HEK293 (cell line): Measurements from ENCODE around the gene FOLR2.

Experiments used
- CTCF ChIA-PET: fragments of 350-600 bp; formaldehyde crosslinking; extraction: SDS; loops from one replicate; lab custom pipeline; 2021; ENCODE audit warnings: antibody characterized with exemption; lab: Yijun Ruan, JAX
- POLR2A ChIA-PET: fragments of 300-600 bp; formaldehyde crosslinking; extraction: SDS; loops from one replicate; lab custom pipeline; 2020; ENCODE audit warnings: antibody characterized with exemption, inconsistent platforms; lab: Yijun Ruan, JAX
- H3K27ac ChIP-seq: fragments of 200-500 bp; sonication (Bioruptor generic); 2 replicates; pipeline ENCODE4 v1.5.1; 2014; ENCODE audit warnings: low read depth, low read length, control low read depth, inconsistent platforms; ENCODE audit errors: extremely low read depth
- H3K36me3 ChIP-seq, 2 experiments: fragments of 200-500 bp in 1 of 2; sonication (Bioruptor generic) in 1 of 2; 1 replicate in 1 of 2; 2 replicates in 1 of 2; pipeline ENCODE4 v1.5.1; 2014 to 2017; ENCODE audit warnings: inconsistent platforms in 2 of 2, low read length in 2 of 2; ENCODE audit not compliant: control insufficient read depth in 2 of 2, insufficient read depth in 1 of 2
- H3K4me1 ChIP-seq: fragments of 200-500 bp; sonication (Bioruptor generic); 2 replicates; pipeline ENCODE4 v1.5.1; 2014; ENCODE audit warnings: mild to moderate bottlenecking, low read length, inconsistent platforms; ENCODE audit not compliant: control insufficient read depth, insufficient read depth
- H3K4me3 ChIP-seq: 2 replicates; pipeline ENCODE4 v1.5.1; 2011; ENCODE audit warnings: low read depth, mild to moderate bottlenecking, control low read depth, low read length, moderate library complexity
- H3K9me3 ChIP-seq: fragments of 200-500 bp; sonication (Bioruptor generic); 2 replicates; pipeline ENCODE4 v1.5.1; 2014; ENCODE audit warnings: low read depth, low read length, inconsistent platforms; ENCODE audit not compliant: control insufficient read depth, insufficient read depth
- AEBP2 ChIP-seq: fragments of 450-650 bp; formaldehyde crosslinking; IDR thresholded peaks from 2 replicates; pipeline ENCODE4 v1.5.1; 2016; ENCODE audit warnings: missing biosample characterization, missing genetic modification characterization, borderline replicate concordance
- ATF2 ChIP-seq: fragments of 450-650 bp; formaldehyde crosslinking; IDR thresholded peaks from 2 replicates; pipeline ENCODE4 v1.5.1; 2016; ENCODE audit warnings: missing biosample characterization, missing genetic modification characterization, low read depth
- HOXC10 ChIP-seq: sonication (generic); formaldehyde crosslinking; IDR thresholded peaks from 2 replicates; pipeline ENCODE4 v1.8.1; 2023; ENCODE audit warnings: mild to moderate bottlenecking, missing genetic modification reagents
- KLF17 ChIP-seq: fragments of 450-650 bp; formaldehyde crosslinking; IDR thresholded peaks from 2 replicates; pipeline ENCODE4 v1.5.1; 2016; ENCODE audit warnings: missing biosample characterization, missing genetic modification characterization
- OVOL3 ChIP-seq: fragments of 450-650 bp; formaldehyde crosslinking; IDR thresholded peaks from 2 replicates; pipeline ENCODE4 v1.5.1; 2016; ENCODE audit warnings: missing biosample characterization, missing genetic modification characterization
- PRDM2 ChIP-seq: fragments of 450-650 bp; formaldehyde crosslinking; IDR thresholded peaks from 2 replicates; pipeline ENCODE4 v1.5.1; 2016; ENCODE audit warnings: missing biosample characterization, missing genetic modification characterization, borderline replicate concordance
- PRDM6 ChIP-seq: fragments of 450-650 bp; formaldehyde crosslinking; IDR thresholded peaks from 2 replicates; pipeline ENCODE4 v1.5.1; 2017; ENCODE audit warnings: missing biosample characterization, missing genetic modification characterization
- ZBTB11 ChIP-seq: fragments of 450-650 bp; formaldehyde crosslinking; conservative IDR thresholded peaks from 2 replicates; pipeline ENCODE4 v1.5.1; 2016; ENCODE audit warnings: low read depth, missing biosample characterization, missing genetic modification characterization
- ZBTB44 ChIP-seq: fragments of 450-650 bp; IDR thresholded peaks from 2 replicates; pipeline ENCODE4 v1.5.1; 2018; ENCODE audit warnings: missing biosample characterization, mild to moderate bottlenecking, missing genetic modification characterization
- ZNF114 ChIP-seq: fragments of 450-650 bp; formaldehyde crosslinking; IDR thresholded peaks from 2 replicates; pipeline ENCODE4 v1.5.0; 2017; ENCODE audit warnings: missing biosample characterization, missing genetic modification characterization
- ZNF121 ChIP-seq: fragments of 450-650 bp; formaldehyde crosslinking; IDR thresholded peaks from 2 replicates; pipeline ENCODE4 v1.5.1; 2016; ENCODE audit warnings: missing biosample characterization, missing genetic modification characterization
- ZNF174 ChIP-seq: fragments of 450-650 bp; formaldehyde crosslinking; IDR thresholded peaks from 2 replicates; pipeline ENCODE4 v1.5.0; 2017; ENCODE audit warnings: missing biosample characterization, mild to moderate bottlenecking, missing genetic modification characterization
- ZNF37A ChIP-seq: fragments of 450-650 bp; IDR thresholded peaks from 2 replicates; pipeline ENCODE4 v1.5.1; 2018; ENCODE audit warnings: missing biosample characterization, missing genetic modification characterization
- ZNF416 ChIP-seq: fragments of 450-650 bp; formaldehyde crosslinking; IDR thresholded peaks from 2 replicates; pipeline ENCODE4 v1.5.1; 2016; ENCODE audit warnings: missing biosample characterization, missing genetic modification characterization
- ZNF544 ChIP-seq: fragments of 450-650 bp; formaldehyde crosslinking; IDR thresholded peaks from 2 replicates; pipeline ENCODE4 v1.5.0; 2017; ENCODE audit warnings: missing biosample characterization, missing genetic modification characterization
- ZNF610 ChIP-seq: fragments of 450-650 bp; formaldehyde crosslinking; IDR thresholded peaks from 2 replicates; pipeline ENCODE4 v1.5.1; 2016; ENCODE audit warnings: missing biosample characterization, missing genetic modification characterization, borderline replicate concordance
- ZNF623 ChIP-seq: fragments of 450-650 bp; formaldehyde crosslinking; IDR thresholded peaks from 2 replicates; pipeline ENCODE4 v1.5.1; 2016; ENCODE audit warnings: missing biosample characterization, missing genetic modification characterization
- ZNF747 ChIP-seq: fragments of 450-650 bp; formaldehyde crosslinking; IDR thresholded peaks from 2 replicates; pipeline ENCODE4 v1.5.1; 2016; ENCODE audit warnings: missing biosample characterization, missing genetic modification characterization

Gene FOLR2

GRCh38 chr11:72209101-72209500 is 7.5 kb upstream of the FOLR2 start (continued):
- TF ChIP-seq PRDM2 (tag by site-specific recombination), result no peak
- no peak for TF ChIP-seq ATF2 (tag by site-specific recombination)
- no peak for TF ChIP-seq KLF17 (tag by site-specific recombination)
- TF ChIP-seq HOXC10 (CRISPR knock-in tag), result no peak
- TF ChIP-seq ZBTB44 (tag by site-specific recombination), result no peak
- TF ChIP-seq OVOL3 (tag by site-specific recombination), result no peak

GRCh38 chr11:72217841-72218240 is 1.2 kb downstream of the FOLR2 start:
- POLR2A ChIA-PET, result no interaction called here
- CTCF ChIA-PET, result interaction anchor here (1.7 kb wide), 1 partner anchor 34 kb away, joined by 6 read pairs; no protein-coding TSS in a partner anchor
- no peak overlapping the region for H3K4me3 ChIP-seq

More at GRCh38 chr11:72217841-72218240, 1.2 kb downstream of the FOLR2 start:
- no peaks in the 10 kb centered on the region for H3K36me3 ChIP-seq
- TF ChIP-seq PRDM6 (tag by site-specific recombination) (no peak), ZNF623 (tag by site-specific recombination) (no peak), ZNF747 (tag by site-specific recombination) (no peak), AEBP2 (no peak), ZNF610 (tag by site-specific recombination) (no peak), ZNF114 (tag by site-specific recombination) (no peak), ZNF37A (tag by site-specific recombination) (no peak), ZBTB11 (tag by site-specific recombination) (no peak), ZNF544 (tag by site-specific recombination) (no peak), ZNF174 (tag by site-specific recombination) (no peak), ZNF416 (tag by site-specific recombination) (no peak), ZNF121 (tag by site-specific recombination) (no peak)
- peaks cover 3% of the 10 kb centered on the region; the same call in 1 of the 2 replicates for H3K4me1 ChIP-seq
- H3K9me3 ChIP-seq, result no peaks in the 10 kb centered on the region
- no peak overlapping the region for H3K27ac ChIP-seq
